Epithelial cell of alveolus of lung (primary cell): ENCODE measurements around the gene FDX1. TPM values are rescaled to one million over a fixed set of nuclear protein-coding genes. Genes with fewer than 3 reads are reported as not detected.

ENCODE experiments used
- total RNA-seq: library from RNA; depleted of rRNA; stranded (reverse); fragments of >200 nt; gene quantifications from 2 replicates; pipeline ENCODE4 v1.2.1, GENCODE V29; 2015

The FDX1 gene, protein sequence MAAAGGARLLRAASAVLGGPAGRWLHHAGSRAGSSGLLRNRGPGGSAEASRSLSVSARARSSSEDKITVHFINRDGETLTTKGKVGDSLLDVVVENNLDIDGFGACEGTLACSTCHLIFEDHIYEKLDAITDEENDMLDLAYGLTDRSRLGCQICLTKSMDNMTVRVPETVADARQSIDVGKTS
- 11.8 and 17.8 TPM in 2 replicates for total RNA-seq

DNA sequence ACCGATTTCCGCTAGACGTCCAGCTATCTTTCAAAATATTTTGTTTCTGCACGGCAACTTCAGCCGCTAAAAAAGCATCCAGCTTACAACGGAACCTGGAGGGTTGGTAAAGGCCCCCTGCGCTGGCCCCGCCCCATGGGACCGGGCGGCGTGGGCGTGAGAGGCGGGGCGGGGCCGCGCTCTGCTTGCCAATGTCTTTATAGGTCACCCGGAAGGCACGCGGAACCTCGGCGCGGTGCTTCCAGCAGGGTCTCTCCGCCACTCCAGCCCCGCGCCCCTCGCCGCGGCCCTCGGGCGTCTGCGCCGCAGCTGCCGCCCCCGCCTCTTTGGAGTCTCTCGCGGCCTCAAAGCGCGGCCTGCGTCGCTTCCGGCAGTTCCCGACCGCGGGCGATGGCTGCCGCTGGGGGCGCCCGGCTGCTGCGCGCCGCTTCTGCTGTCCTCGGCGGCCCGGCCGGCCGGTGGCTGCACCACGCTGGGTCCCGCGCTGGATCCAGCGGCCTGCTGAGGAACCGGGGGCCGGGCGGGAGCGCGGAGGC lies at the start of gene FDX1:
TSS of gene FDX1 (plus strand) at position 218 of the 536 bp plus-strand sequence. CDS start at position 391, 173 bp downstream.

Other genes with a start within 250 kb of the FDX1 start
- gene RDX, start 133.3 kb upstream of the FDX1 start, total RNA-seq: 46.8 and 60.2 TPM in 2 replicates